ENCODE data around the gene ETS1.

DNA sequence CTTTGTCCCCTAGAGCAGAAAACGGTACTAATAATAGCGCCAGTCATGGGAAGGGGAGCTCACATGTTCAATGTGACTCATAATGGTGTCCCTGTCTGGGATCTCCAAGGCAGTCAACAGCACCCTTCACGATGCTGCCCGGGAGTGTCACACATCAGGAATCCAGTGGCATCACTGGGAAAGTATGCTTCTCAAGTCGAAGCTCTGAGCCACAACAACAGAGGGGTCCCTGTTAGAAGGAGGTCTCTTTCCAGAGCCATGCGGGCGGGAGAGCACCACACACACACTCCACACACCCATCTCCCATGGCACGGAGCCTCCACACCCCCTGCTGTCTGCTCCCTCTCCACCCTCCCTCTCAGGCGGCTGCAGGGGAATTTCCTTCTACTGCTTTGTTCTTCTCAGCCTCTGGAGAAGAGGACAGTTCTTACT is 119.7 kb downstream of the ETS1 start:
- TF ChIP-seq, protein P1, sequence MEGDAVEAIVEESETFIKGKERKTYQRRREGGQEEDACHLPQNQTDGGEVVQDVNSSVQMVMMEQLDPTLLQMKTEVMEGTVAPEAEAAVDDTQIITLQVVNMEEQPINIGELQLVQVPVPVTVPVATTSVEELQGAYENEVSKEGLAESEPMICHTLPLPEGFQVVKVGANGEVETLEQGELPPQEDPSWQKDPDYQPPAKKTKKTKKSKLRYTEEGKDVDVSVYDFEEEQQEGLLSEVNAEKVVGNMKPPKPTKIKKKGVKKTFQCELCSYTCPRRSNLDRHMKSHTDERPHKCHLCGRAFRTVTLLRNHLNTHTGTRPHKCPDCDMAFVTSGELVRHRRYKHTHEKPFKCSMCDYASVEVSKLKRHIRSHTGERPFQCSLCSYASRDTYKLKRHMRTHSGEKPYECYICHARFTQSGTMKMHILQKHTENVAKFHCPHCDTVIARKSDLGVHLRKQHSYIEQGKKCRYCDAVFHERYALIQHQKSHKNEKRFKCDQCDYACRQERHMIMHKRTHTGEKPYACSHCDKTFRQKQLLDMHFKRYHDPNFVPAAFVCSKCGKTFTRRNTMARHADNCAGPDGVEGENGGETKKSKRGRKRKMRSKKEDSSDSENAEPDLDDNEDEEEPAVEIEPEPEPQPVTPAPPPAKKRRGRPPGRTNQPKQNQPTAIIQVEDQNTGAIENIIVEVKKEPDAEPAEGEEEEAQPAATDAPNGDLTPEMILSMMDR (IDR thresholded peaks at IDR 0.05), result no peak
- TF ChIP-seq ESRRA (IDR thresholded peaks at IDR 0.05; ENCODE audit: borderline replicate concordance, low read length), result no peak
- TF ChIP-seq PHF8 (IDR thresholded peaks at IDR 0.05; ENCODE audit: borderline replicate concordance, low read depth), result no peak
- TF ChIP-seq POLR2A (IDR thresholded peaks at IDR 0.05; ENCODE audit: low read length), result no peak

Measured in A549 (cell line).